Bone marrow (tissue), 2 donors: ENCODE measurements around the gene CLMP.
"Not testable (repeated sequence)": the region's sequence is repeated elsewhere in the genome, so short reads cannot be mapped to it uniquely, and the experiment has no call there.

Experiments
- DNase-seq, 2 donors: peaks; one replicate each; lab custom pipeline; 2025; lab: John Stamatoyannopoulos, UW

CLMP gene

GRCh38 chr11:123217897-123218296 lies 22.8 kb upstream of the CLMP start:
- DNase-seq, result no peak

GRCh38 chr11:123216249-123216648 lies 21.2 kb upstream of the CLMP start:
- DNase-seq, result no peak

GRCh38 chr11:123214940-123215339 lies 19.9 kb upstream of the CLMP start:
- DNase-seq, result no peak

GRCh38 chr11:123214396-123214795 lies 19.3 kb upstream of the CLMP start:
- no peak for DNase-seq

- DNase-seq, result no peak
Measured at GRCh38 chr11:123213307-123213771, 18.3 kb upstream of the CLMP start.

GRCh38 chr11:123212406-123212805 lies 17.4 kb upstream of the CLMP start:
- no peak for DNase-seq

- DNase-seq, result no peak
Measured at GRCh38 chr11:123211981-123212380, 16.9 kb upstream of the CLMP start.

GRCh38 chr11:123211149-123211852 lies 16.3 kb upstream of the CLMP start:
- no peak for DNase-seq

- no peak for DNase-seq
Measured at GRCh38 chr11:123209591-123209990, 14.5 kb upstream of the CLMP start.

- DNase-seq, result no peak
Measured at GRCh38 chr11:123206791-123207434, 11.9 kb upstream of the CLMP start.

- not testable (repeated sequence) for DNase-seq
Measured at GRCh38 chr11:123206055-123206454, 11.0 kb upstream of the CLMP start.

GRCh38 chr11:123203934-123204333 lies 8.9 kb upstream of the CLMP start:
- DNase-seq, result no peak

- DNase-seq, result no peak
Measured at GRCh38 chr11:123203471-123203870, 8.4 kb upstream of the CLMP start.

- no peak for DNase-seq
Measured at GRCh38 chr11:123202155-123203151, 7.4 kb upstream of the CLMP start.

- DNase-seq, result no peak
Measured at GRCh38 chr11:123200264-123200663, 5.2 kb upstream of the CLMP start.

- no peak for DNase-seq
Measured at GRCh38 chr11:123197711-123198110, 2.7 kb upstream of the CLMP start.

GRCh38 chr11:123196060-123196714 lies 1.1 kb upstream of the CLMP start:
- DNase-seq, result no peak

- no peak for DNase-seq
Measured at GRCh38 chr11:123194337-123195187, 486 bp downstream of the CLMP start.

- no peak for DNase-seq
Measured at GRCh38 chr11:123193742-123194141, 1.3 kb downstream of the CLMP start.

- DNase-seq, result no peak
Measured at GRCh38 chr11:123191939-123192338, 3.1 kb downstream of the CLMP start.

- no peak for DNase-seq
Measured at GRCh38 chr11:123190518-123190917, 4.5 kb downstream of the CLMP start.
